Body of pancreas (tissue), 4 donors: ENCODE results near the gene RAB34. TPM values are rescaled to one million over a fixed set of nuclear protein-coding genes. Genes with fewer than 3 reads are reported as not detected.

Source experiments
- ATAC-seq: fragments of 150-250 bp; one replicate; pipeline ENCODE4 v1.9.1; 2016
- DNase-seq, 4 donors: peaks; one replicate each; pipeline ENCODE4 v3.0.0-alpha.2; 2019
- H3K27ac ChIP-seq, 4 donors: fragments of 200-600 bp; sonication (generic); 1 replicate in 3 of 4; 2 replicates in 1 of 4; pipeline versions ENCODE4 v1.5.1 to v1.6.1; 2016 to 2019; ENCODE audit warnings: mild to moderate bottlenecking in 1 of 4, mixed read lengths in 1 of 4, moderate library complexity in 1 of 4
- H3K27me3 ChIP-seq, 2 donors: fragments of 200-600 bp; sonication (generic); one replicate each; pipeline ENCODE4 v1.6.0; 2016; ENCODE audit warnings: mild to moderate bottlenecking in 1 of 2
- H3K36me3 ChIP-seq, 2 donors: fragments of 200-600 bp; sonication (generic); replicated peaks in 1 of 2; 2 replicates each; pipeline ENCODE4 v1.5.1; 2016; ENCODE audit warnings: low read depth in 2 of 2; ENCODE audit not compliant: insufficient read depth in 1 of 2
- H3K4me1 ChIP-seq: fragments of 200-600 bp; sonication (generic); one replicate; pipeline ENCODE4 v1.6.0; 2016
- H3K4me3 ChIP-seq, 2 donors: fragments of 200-600 bp; sonication (generic); 1 replicate in 1 of 2; 2 replicates in 1 of 2; pipeline ENCODE4 v1.5.1; 2016 to 2019
- H3K9me3 ChIP-seq, 3 donors: fragments of 200-600 bp; sonication (generic); 1 replicate in 2 of 3; 2 replicates in 1 of 3; pipeline ENCODE4 v1.5.1; 2016
- POLR2A ChIP-seq, 3 donors: fragments of 450-650 bp; IDR thresholded peaks; one replicate each; pipeline ENCODE4 v1.6.1; 2016; ENCODE audit warnings: antibody characterized with exemption in 3 of 3, mild to moderate bottlenecking in 2 of 3
- WGBS, 2 donors: methylation state at CpG; one replicate each; pipeline ENCODE4 v1.1.5; 2017; 5-methylcytosine and 5-hydroxymethylcytosine counted together
- intact Hi-C: fragments of 100-400 bp; cut with DNase I; formaldehyde crosslinking; loops from one replicate; pipeline ENCODE4 v1.15.1; 2023
- total RNA-seq, 2 donors: library from RNA; depleted of rRNA; stranded (reverse); fragments of >200 nt; gene quantifications; one replicate each; pipeline ENCODE4 v1.1.0, GENCODE V29; 2016
- TF ChIP-seq, protein P1 (sequence below), 7 experiments: fragments of 450-650 bp in 4 of 7; fragments of 200-600 bp in 3 of 7; sonication (generic) in 3 of 7; IDR thresholded peaks; one replicate each; pipeline ENCODE4 v1.5.1; 2016 to 2019; ENCODE audit warnings: antibody characterized with exemption in 7 of 7

Gene RAB34
- total RNA-seq, 2 donors from 2014 or later = 18.2 to 61.3 TPM

DNA sequence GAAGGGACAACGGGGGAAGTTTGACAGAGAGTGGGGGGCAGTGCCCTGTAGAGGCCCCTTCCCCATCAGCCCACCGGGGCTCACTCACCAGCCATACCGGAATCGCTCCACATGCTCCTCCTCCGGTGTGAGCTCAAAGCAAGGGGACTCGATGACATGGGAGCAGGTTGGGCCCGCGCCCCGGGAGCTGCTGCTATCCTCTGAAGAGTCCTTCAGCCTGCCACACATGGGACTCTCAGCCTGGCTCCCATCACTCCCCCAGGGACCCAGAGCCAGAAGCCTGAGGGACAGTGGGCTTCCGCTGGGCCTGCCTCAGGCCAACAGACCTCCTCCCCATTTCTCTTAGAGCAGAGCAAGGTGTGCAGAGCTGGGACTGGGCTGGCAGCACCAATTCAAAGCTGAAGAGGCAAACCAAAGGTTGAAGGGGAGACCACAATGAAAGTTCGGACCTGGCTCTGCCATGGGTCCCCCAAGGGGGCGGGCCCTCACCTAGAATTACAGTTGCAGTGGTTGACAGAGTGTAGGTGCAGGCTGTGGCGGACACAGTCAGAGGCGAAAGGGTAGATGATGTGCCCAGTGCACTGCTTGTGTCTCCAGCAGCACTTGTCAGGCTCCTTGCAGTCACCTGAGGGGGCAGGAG is 13.3 kb downstream of the RAB34 start:
- Histone ChIP-seq H3K36me3 (peaks cover 0 to 33% of the 10 kb centered on the region in 2 donors), H3K4me3 (no peak overlapping the region), H3K4me1 (no peaks in the 10 kb centered on the region), H3K27ac (no peak overlapping the region), H3K9me3 (no peaks in the 10 kb centered on the region), H3K27me3 (no peaks in the 10 kb centered on the region)
- DNase-seq (no peak), ATAC-seq (no peak)
- intact Hi-C loops = no loop called here
- 78 to 91% methylated on average over 10 to 14 of the region's 14 CpGs for WGBS, 2 donors
- TF ChIP-seq, protein P1, sequence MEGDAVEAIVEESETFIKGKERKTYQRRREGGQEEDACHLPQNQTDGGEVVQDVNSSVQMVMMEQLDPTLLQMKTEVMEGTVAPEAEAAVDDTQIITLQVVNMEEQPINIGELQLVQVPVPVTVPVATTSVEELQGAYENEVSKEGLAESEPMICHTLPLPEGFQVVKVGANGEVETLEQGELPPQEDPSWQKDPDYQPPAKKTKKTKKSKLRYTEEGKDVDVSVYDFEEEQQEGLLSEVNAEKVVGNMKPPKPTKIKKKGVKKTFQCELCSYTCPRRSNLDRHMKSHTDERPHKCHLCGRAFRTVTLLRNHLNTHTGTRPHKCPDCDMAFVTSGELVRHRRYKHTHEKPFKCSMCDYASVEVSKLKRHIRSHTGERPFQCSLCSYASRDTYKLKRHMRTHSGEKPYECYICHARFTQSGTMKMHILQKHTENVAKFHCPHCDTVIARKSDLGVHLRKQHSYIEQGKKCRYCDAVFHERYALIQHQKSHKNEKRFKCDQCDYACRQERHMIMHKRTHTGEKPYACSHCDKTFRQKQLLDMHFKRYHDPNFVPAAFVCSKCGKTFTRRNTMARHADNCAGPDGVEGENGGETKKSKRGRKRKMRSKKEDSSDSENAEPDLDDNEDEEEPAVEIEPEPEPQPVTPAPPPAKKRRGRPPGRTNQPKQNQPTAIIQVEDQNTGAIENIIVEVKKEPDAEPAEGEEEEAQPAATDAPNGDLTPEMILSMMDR (IDR thresholded peaks at IDR 0.05) = no peak
- no peak for TF ChIP-seq POLR2A (IDR thresholded peaks at IDR 0.05)

DNA sequence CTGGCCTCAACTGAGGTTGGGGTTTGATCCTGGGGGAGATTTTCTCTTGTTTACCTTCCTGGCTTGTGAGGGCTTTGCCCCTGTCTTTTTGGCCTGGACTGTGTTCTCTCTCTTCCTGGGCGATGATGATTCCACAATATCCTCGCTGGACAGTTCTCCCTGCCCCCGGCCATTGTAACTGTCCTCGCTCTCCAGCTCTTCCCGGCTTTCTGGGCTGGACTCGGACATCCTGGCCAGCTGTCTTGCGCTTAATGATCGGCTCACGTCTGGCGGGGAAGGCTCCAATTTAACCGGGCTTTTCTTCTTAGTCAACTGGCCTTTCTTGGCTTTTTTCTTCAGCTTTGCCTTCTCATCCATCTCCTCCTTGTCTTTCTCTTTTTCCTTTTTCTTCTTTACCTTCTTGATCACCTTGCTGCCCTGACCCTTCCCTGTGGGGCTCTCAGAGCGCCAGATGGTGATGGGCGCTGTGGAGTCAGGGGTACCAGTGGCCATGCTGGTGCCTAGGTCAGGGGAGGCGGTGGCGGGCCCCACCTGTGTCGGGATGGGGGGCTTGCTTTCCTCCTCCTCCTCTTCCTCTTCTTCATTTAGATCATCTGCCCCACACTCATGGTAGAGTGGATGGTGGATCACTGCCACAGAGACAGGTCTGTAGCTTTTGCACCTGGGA is 14.0 kb downstream of the RAB34 start:
- Histone ChIP-seq H3K27ac (no peak overlapping the region), H3K9me3 (no peaks in the 10 kb centered on the region), H3K36me3 (peaks cover 0 to 39% of the 10 kb centered on the region in 2 donors), H3K4me3 (no peak overlapping the region), H3K27me3 (no peaks in the 10 kb centered on the region), H3K4me1 (no peaks in the 10 kb centered on the region)
- DNase-seq = no peak
- TF ChIP-seq POLR2A (IDR thresholded peaks at IDR 0.05) = no peak
- TF ChIP-seq, protein P1 (IDR thresholded peaks at IDR 0.05) = no peak
- intact Hi-C loops = no loop called here
- no peak for ATAC-seq
- 82 to 86% methylated on average over 16 of the region's 16 CpGs for WGBS, 2 donors

DNA sequence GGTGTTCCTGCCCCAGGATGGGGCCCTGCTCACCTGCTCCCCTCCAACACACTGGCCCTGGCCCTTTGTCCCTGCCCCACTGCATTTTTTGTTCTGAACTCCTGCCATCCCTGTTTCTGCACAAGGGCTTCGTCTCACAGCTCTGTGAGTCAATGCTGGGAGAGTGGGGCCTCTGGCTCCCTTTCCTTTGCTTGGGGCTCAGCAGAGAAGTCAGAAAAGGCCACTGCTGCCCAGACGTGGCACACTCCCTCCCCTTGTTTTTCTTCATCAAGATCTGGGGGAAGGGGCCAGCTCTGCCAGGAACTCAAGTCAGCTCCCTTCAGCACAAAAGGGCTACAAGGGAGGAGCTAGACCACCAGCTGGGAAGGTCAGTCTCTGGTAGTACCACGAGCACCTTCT is 14.9 kb downstream of the RAB34 start:
- 63 to 68% methylated on average over 2 to 3 of the region's 3 CpGs for WGBS, 2 donors
- DNase-seq (no peak), ATAC-seq (no peak)
- Histone ChIP-seq H3K36me3 (peaks cover 0 to 47% of the 10 kb centered on the region in 2 donors), H3K4me1 (peaks cover 9% of the 10 kb centered on the region), H3K27me3 (no peaks in the 10 kb centered on the region), H3K4me3 (no peak overlapping the region), H3K27ac (no peak overlapping the region), H3K9me3 (no peaks in the 10 kb centered on the region)
- TF ChIP-seq POLR2A (IDR thresholded peaks at IDR 0.05) = no peak
- TF ChIP-seq, protein P1 (IDR thresholded peaks at IDR 0.05) = no peak
- intact Hi-C loops = no loop called here

DNA sequence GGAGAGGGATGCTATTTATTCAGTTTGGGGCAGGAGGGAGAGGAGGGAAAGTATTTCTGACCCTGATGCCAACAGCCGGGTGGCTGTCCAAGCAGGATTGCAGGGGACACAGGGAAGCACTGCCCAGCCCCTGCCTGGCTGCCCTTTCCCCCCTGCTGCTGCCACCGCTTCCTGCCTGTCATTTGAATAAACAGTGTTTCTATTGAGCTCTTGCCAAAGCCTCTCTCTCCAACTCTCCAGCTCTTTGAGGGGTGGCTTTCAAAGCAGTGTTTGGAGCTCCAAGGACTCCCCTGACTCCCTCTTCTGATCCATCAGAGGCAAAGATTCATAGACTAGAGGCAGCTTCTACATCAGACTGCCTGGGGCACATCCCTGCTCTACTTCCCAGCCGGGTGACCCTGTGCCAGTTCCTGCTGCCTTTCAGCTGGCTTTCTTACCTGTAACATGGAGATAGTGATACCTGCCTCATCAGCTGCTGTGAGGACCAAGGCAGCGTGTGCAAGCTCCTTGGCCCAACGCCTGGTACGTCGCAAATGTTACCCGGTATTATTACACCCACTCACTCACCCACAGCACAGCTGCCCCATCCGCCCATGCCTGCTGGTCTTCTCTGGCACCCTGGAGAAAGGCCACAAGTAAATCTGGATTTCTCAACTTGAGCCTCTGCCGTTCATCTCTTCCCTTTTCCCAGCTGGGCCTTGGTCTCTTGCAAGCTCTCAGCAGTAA is 15.5 kb downstream of the RAB34 start:
- Histone ChIP-seq H3K36me3 (peaks cover 0 to 53% of the 10 kb centered on the region in 2 donors), H3K9me3 (no peaks in the 10 kb centered on the region), H3K27ac (no peak overlapping the region), H3K27me3 (no peaks in the 10 kb centered on the region), H3K4me1 (peaks cover 9% of the 10 kb centered on the region), H3K4me3 (no peak overlapping the region)
- intact Hi-C loops = no loop called here
- TF ChIP-seq, protein P1 (IDR thresholded peaks at IDR 0.05) = no peak
- no peak for TF ChIP-seq POLR2A (IDR thresholded peaks at IDR 0.05)
- 64 to 72% methylated on average over 8 to 9 of the region's 10 CpGs for WGBS, 2 donors
- DNase-seq (no peak), ATAC-seq (no peak)
